ENCODE measurements around the gene AHSG. TPM values are rescaled to one million over a fixed set of nuclear protein-coding genes. Genes with fewer than 3 reads are reported as not detected.
A peak's percentile ranks its signal among the peaks of the same experiment; 100 is the strongest.

Gene AHSG
- total RNA-seq, 1 experiment from 2014 or later = 222 TPM

DNA sequence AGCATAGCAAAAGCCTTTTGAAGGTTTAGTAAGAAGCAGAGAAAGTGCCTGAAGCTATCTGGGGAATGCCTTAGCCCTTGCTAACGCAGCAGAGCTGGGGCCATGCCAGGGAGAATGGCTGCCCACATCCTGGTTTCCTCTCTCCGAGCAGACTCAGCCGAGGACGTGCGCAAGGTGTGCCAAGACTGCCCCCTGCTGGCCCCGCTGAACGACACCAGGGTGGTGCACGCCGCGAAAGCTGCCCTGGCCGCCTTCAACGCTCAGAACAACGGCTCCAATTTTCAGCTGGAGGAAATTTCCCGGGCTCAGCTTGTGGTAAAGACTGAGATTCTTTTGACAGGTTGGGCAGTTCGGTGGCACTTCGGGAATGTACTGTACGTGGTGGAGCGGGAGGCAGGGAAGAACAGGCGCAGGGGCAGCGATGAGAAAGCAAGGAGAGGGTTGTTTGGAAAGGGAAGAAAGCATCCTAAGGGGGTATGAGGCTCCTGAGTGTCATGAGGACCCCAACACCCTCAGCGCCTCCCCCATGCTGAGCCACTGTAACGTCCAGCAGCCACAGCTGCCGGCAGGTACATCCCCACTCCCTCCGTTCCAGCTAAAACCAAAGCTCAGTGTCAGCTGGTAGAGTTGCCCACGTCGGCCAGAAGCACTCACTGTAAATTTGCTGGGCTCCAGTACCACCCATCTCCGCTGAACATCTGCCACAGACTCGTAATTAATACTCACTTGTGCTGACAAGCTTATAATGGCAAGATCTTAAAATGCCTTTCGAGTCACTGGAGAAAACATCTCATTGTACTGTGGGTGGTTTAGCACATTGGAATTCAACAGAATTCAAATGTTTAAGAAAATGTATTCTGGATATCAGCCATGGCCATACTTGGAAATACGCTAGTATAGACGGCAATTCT lies 4.4 kb downstream of the AHSG start:
- Mint-ChIP-seq H3K9me3 (ENCODE audit: unreplicated experiment) (no peaks in the 10 kb centered on the region), H3K4me1 (ENCODE audit: low read depth, unreplicated experiment) (peaks cover 19% of the 10 kb centered on the region), H3K27ac (ENCODE audit: unreplicated experiment) (no peak overlapping the region), H3K4me3 (ENCODE audit: unreplicated experiment) (no peak overlapping the region), H3K27me3 (ENCODE audit: insufficient read depth, unreplicated experiment) (no peaks in the 10 kb centered on the region), H3K36me3 (ENCODE audit: insufficient read depth, unreplicated experiment) (peaks cover 6% of the 10 kb centered on the region)
- H3K4me1 ChIP-seq = peaks cover 9% of the 10 kb centered on the region; the same call in 1 of the 2 replicates
- CTCF ChIA-PET = interaction anchor here (0.5 to 1.6 kb wide), 8 partner anchors 18 to 227 kb away, joined by 3 to 5 read pairs (median 4); no protein-coding TSS in a partner anchor
- no peaks in the 10 kb centered on the region for H3K9me3 ChIP-seq
- H3K4me3 ChIP-seq (ENCODE audit: low read depth, low read length) = no peak overlapping the region
- peak; percentile 60 to 69 for DNase-seq
- BruUV-seq (replicated peaks) = no TSS peak
- H3K27me3 ChIP-seq (replicated peaks; ENCODE audit: control insufficient read depth, insufficient read depth, low read length) = no peaks in the 10 kb centered on the region
- POLR2A ChIA-PET = interaction anchor here (0.5 kb wide), 1 partner anchor 150 kb away, joined by 6 read pairs; no protein-coding TSS in a partner anchor
- TF ChIP-seq, protein P1, sequence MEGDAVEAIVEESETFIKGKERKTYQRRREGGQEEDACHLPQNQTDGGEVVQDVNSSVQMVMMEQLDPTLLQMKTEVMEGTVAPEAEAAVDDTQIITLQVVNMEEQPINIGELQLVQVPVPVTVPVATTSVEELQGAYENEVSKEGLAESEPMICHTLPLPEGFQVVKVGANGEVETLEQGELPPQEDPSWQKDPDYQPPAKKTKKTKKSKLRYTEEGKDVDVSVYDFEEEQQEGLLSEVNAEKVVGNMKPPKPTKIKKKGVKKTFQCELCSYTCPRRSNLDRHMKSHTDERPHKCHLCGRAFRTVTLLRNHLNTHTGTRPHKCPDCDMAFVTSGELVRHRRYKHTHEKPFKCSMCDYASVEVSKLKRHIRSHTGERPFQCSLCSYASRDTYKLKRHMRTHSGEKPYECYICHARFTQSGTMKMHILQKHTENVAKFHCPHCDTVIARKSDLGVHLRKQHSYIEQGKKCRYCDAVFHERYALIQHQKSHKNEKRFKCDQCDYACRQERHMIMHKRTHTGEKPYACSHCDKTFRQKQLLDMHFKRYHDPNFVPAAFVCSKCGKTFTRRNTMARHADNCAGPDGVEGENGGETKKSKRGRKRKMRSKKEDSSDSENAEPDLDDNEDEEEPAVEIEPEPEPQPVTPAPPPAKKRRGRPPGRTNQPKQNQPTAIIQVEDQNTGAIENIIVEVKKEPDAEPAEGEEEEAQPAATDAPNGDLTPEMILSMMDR (IDR thresholded peaks at IDR 0.05; ENCODE audit: insufficient read depth in 1 of 2, low read depth in 1 of 2, low read length in 1 of 2, severe bottlenecking in 1 of 2, unreplicated experiment in 1 of 2) = peak; percentile 64 to 71
- intact Hi-C loops (cut with micrococcal nuclease; ENCODE audit: unreplicated experiment) = no loop called here
- 0 out of 2 replicates have a peak, but pooled peaks cover 6% of the 10 kb centered on the region for H3K36me3 ChIP-seq (ENCODE audit: control insufficient read depth, insufficient read depth, low read length)

DNA sequence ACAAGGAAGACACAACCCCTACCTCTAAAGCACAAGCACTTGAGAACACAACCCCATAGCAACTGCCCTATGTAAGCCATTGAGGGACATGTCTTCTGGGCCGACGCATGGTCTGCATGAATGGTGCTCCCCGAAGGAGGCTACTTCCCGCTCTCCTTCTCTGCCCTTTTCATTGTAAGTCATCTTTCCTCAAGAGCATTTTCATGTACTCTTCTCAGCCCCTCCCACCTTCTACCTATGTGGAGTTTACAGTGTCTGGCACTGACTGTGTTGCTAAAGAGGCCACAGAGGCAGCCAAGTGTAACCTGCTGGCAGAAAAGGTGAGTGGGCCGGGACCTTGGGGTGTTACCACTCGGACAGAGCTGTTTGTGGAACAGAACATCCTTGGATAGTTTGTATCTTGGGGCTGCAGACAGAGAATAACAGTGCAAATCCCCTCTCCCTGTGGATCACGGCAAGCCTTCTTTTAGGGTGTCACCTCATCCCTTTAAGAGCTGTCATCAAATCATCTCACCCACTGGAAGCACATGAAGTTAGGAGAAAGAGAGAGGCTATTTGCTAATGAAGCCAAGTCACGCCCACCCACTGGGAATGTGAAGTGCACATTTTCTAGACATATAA lies 5.6 kb downstream of the AHSG start:
- no peaks in the 10 kb centered on the region for H3K9me3 ChIP-seq
- peaks cover 6% of the 10 kb centered on the region for H3K36me3 Mint-ChIP-seq (ENCODE audit: insufficient read depth, unreplicated experiment)
- H3K27me3 Mint-ChIP-seq (ENCODE audit: insufficient read depth, unreplicated experiment) = no peaks in the 10 kb centered on the region
- no peaks in the 10 kb centered on the region for H3K27me3 ChIP-seq (replicated peaks; ENCODE audit: control insufficient read depth, insufficient read depth, low read length)
- H3K4me1 ChIP-seq = peaks cover under 1% of the 10 kb centered on the region; the same call in 1 of the 2 replicates
- ChIA-PET POLR2A (no interaction called here), CTCF (no interaction called here)
- H3K4me3 Mint-ChIP-seq (ENCODE audit: unreplicated experiment) = no peak overlapping the region
- DNase-seq = no peak
- H3K36me3 ChIP-seq (ENCODE audit: control insufficient read depth, insufficient read depth, low read length) = 0 out of 2 replicates have a peak, but pooled peaks cover 6% of the 10 kb centered on the region
- no peak overlapping the region for H3K27ac Mint-ChIP-seq (ENCODE audit: unreplicated experiment)
- H3K4me3 ChIP-seq (ENCODE audit: low read depth, low read length) = no peak overlapping the region
- no peaks in the 10 kb centered on the region for H3K9me3 Mint-ChIP-seq (ENCODE audit: unreplicated experiment)
- intact Hi-C loops (cut with micrococcal nuclease; ENCODE audit: unreplicated experiment) = no loop called here
- BruUV-seq (replicated peaks) = no TSS peak
- peaks cover 8% of the 10 kb centered on the region for H3K4me1 Mint-ChIP-seq (ENCODE audit: low read depth, unreplicated experiment)
- TF ChIP-seq, protein P1 (IDR thresholded peaks at IDR 0.05; ENCODE audit: insufficient read depth in 1 of 2, low read depth in 1 of 2, low read length in 1 of 2, severe bottlenecking in 1 of 2, unreplicated experiment in 1 of 2) = no peak

DNA sequence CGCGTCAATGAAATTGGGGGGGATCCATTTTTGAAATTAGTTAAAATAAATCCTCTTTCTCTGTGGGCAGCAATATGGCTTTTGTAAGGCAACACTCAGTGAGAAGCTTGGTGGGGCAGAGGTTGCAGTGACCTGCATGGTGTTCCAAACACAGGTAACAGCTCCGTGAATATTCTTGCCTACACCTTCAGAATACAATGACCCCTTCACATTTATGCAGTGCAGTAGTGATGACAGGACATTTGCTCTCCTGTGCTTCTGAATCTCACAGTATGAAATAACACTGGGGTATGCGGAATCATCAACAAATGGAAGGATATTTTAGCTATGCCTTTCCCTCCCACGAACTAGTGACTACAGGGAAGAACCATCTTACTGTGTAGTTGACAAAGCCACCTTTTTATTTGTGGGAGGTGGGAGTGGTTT lies 6.9 kb downstream of the AHSG start:
- H3K4me1 Mint-ChIP-seq (ENCODE audit: low read depth, unreplicated experiment) = peaks cover 5% of the 10 kb centered on the region
- no peaks in the 10 kb centered on the region for H3K27me3 Mint-ChIP-seq (ENCODE audit: insufficient read depth, unreplicated experiment)
- TF ChIP-seq, protein P1 (IDR thresholded peaks at IDR 0.05; ENCODE audit: insufficient read depth in 1 of 2, low read depth in 1 of 2, low read length in 1 of 2, severe bottlenecking in 1 of 2, unreplicated experiment in 1 of 2) = no peak
- H3K4me3 Mint-ChIP-seq (ENCODE audit: unreplicated experiment) = no peak overlapping the region
- no peaks in the 10 kb centered on the region for H3K27me3 ChIP-seq (replicated peaks; ENCODE audit: control insufficient read depth, insufficient read depth, low read length)
- no peak overlapping the region for H3K4me3 ChIP-seq (ENCODE audit: low read depth, low read length)
- no peaks in the 10 kb centered on the region for H3K4me1 ChIP-seq
- no peak overlapping the region for H3K27ac Mint-ChIP-seq (ENCODE audit: unreplicated experiment)
- H3K9me3 ChIP-seq = no peaks in the 10 kb centered on the region
- H3K36me3 Mint-ChIP-seq (ENCODE audit: insufficient read depth, unreplicated experiment) = peaks cover 4% of the 10 kb centered on the region
- 0 out of 2 replicates have a peak, but pooled peaks cover 6% of the 10 kb centered on the region for H3K36me3 ChIP-seq (ENCODE audit: control insufficient read depth, insufficient read depth, low read length)
- ChIA-PET POLR2A (no interaction called here), CTCF (interaction anchor here (1.0 kb wide), 1 partner anchor 14 kb away, joined by 3 read pairs; no protein-coding TSS in a partner anchor)
- no TSS peak for BruUV-seq (replicated peaks)
- H3K9me3 Mint-ChIP-seq (ENCODE audit: unreplicated experiment) = no peaks in the 10 kb centered on the region
- DNase-seq = no peak
- intact Hi-C loops (cut with micrococcal nuclease; ENCODE audit: unreplicated experiment) = no loop called here
